ENCODE measurements around the gene RETNLB. TPM values are rescaled to one million over a fixed set of nuclear protein-coding genes. Genes with fewer than 3 reads are reported as not detected.

Gene RETNLB
- total RNA-seq, 1 donor from 2014 or later: not detected

Other genes with a start within 250 kb of the RETNLB start
- 0.36 and 0.59 TPM in 2 replicates for gene MYH15, start 246.8 kb downstream of the RETNLB start, total RNA-seq
- gene CIP2A, start 168.0 kb downstream of the RETNLB start, total RNA-seq: 5.8 and 8.6 TPM in 2 replicates
- gene DZIP3, start 167.7 kb downstream of the RETNLB start, total RNA-seq: 10.9 and 12.9 TPM in 2 replicates
- gene TRAT1, start 65.4 kb upstream of the RETNLB start, total RNA-seq: not detected in 2 replicates
- gene GUCA1C, start 196.5 kb upstream of the RETNLB start, total RNA-seq: not detected in 2 replicates

Measured in astrocyte (in vitro differentiated cells and primary cell).